DMS53 treated with DMSO at 0.1 percent for 48 hours (cell line): ENCODE results near the gene SDHB.

Source experiments
- DNase-seq: peaks from one replicate; lab custom pipeline; 2025; ENCODE audit not compliant: unreplicated experiment; lab: John Stamatoyannopoulos, UW

SDHB gene

GRCh38 chr1:16970132-16970910 is 83.5 kb downstream of the SDHB start:
- no peak for DNase-seq

- DNase-seq: no peak
These were observed 84.2 kb downstream of the SDHB start for GRCh38 chr1:16969651-16970050.

GRCh38 chr1:16969057-16969611 is 84.7 kb downstream of the SDHB start:
- DNase-seq: no peak
